AG08396 (cell line): ENCODE measurements around the gene UGT2A1.
"Not testable (repeated sequence)": the region's sequence is repeated elsewhere in the genome, so short reads cannot be mapped to it uniquely, and the experiment has no call there.

Experiments used
- DNase-seq: peaks from one replicate; pipeline ENCODE4 v3.0.0; 2012; ENCODE audit warnings: low spot score, mixed read lengths

UGT2A1 gene

GRCh38 chr4:69653147-69653546 lies at the start of gene UGT2A1:
Gene UGT2A1 (minus strand): TSS chr4:69653247. CDS start chr4:69647644, 5,603 bp downstream.
- no peak for DNase-seq

GRCh38 chr4:69702201-69702600 lies 49.2 kb upstream of the UGT2A1 start:
- no peak for DNase-seq

GRCh38 chr4:69701696-69702095 lies 48.6 kb upstream of the UGT2A1 start:
- no peak for DNase-seq

DNA sequence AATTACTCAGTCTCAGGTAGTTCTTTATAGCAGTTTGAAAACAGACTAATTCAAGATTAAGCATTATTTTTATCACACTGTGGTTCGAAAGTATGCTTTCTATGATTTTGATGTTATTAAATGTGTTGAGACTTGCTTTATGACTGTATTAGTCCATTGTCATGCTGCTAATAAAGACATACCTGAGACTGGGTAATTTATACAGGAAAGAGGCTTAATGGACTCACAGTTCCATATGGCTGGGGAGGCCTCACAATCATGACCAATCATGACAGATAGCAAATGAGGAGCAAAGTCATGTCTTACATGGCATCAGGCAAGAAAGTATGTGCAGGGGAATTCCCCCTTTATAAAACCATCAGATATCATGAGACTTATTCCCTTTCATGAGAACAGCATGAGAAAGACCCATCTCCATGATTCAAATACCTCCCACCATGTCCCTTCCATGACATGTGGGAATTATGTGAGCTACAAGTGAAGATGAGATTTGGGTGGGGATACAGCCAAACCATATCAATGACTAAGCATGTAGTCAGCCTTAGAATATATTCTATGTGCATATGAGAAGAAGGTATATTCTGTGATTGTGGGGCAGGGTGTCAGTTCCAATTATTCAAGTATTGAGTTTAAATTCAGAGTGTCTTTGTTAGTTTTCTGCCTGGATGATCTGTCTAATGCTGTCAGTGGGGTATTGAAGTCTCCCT lies 44.6 kb upstream of the UGT2A1 start:
- DNase-seq = no peak

DNA sequence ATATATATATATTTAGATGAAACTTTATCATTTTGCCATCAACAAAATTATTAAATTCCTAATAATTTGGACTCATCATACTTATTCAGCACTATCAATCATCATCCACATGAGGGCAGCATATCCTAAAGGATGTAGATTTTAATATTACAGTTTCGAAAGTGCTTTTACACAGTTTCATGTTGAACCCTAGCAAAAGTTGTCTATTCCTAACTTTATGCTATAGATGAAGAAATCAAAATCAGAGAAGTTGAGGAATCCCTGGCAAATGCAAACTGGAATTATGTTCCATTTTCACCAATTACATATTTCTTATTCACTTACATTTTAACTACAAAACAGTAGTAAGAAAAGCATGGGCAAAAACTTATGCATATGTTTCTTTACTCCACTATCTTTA lies 36.6 kb upstream of the UGT2A1 start:
- DNase-seq = peak; percentile 7

- no peak for DNase-seq
Observed at GRCh38 chr4:69684804-69685203, 31.8 kb upstream of the UGT2A1 start.

GRCh38 chr4:69668680-69669079 lies 15.6 kb upstream of the UGT2A1 start:
- no peak for DNase-seq

GRCh38 chr4:69664009-69664408 lies 11.0 kb upstream of the UGT2A1 start:
- not testable (repeated sequence) for DNase-seq

GRCh38 chr4:69661130-69661803 lies 8.2 kb upstream of the UGT2A1 start:
- not testable (repeated sequence) for DNase-seq

GRCh38 chr4:69658133-69658532 lies 5.1 kb upstream of the UGT2A1 start:
- DNase-seq = no peak

DNA sequence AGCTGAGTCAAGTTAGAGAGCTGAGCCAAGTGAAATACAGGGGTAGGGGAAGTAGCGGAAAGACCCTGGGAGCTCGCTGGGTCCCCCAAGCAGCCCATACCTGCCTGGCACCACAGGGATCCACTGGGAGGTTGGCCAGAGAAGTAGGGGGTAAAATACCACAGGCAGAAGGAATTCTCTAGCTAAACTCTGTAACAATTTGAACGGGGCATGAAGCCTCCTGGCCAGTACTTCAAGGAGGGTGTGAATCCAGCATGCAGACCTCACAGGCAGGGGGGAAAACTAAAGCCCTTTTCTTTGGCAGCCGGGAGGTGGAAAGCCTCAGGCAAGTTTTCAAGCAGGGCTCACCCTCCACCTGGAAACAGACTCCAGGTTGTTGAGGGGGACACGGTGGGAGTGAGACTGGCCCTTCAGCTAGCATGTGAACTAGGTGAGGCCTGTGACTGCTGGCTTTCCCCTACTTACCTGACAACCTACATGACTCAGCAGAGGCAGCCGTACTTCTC lies 3.7 kb upstream of the UGT2A1 start:
- DNase-seq = no peak

- no peak for DNase-seq
Observed at GRCh38 chr4:69650872-69651271, 2.2 kb downstream of the UGT2A1 start.

GRCh38 chr4:69649629-69650028 lies 3.4 kb downstream of the UGT2A1 start:
- DNase-seq = no peak

- no peak for DNase-seq
Observed at GRCh38 chr4:69649207-69649606, 3.8 kb downstream of the UGT2A1 start.

GRCh38 chr4:69642961-69643360 lies 10.1 kb downstream of the UGT2A1 start:
- DNase-seq = no peak

DNA sequence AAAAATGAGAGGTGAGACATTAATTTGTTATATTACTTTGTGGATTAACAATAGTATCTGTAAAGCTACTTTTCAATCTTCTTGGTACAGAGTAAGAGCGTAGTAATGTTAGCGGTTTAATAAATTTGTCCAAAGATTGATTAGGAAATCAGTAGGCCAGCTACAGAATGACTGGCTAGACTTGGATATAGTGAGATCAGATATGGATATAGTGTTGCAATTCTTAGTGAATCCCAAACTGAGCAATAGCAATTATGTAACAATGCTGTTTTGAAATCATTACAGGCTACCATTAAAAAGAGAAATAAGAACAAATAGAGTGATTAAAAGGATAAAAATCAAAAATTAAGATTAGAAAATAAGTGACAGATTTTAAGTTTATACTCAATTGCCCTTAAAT lies 12.8 kb downstream of the UGT2A1 start:
- no peak for DNase-seq

DNA sequence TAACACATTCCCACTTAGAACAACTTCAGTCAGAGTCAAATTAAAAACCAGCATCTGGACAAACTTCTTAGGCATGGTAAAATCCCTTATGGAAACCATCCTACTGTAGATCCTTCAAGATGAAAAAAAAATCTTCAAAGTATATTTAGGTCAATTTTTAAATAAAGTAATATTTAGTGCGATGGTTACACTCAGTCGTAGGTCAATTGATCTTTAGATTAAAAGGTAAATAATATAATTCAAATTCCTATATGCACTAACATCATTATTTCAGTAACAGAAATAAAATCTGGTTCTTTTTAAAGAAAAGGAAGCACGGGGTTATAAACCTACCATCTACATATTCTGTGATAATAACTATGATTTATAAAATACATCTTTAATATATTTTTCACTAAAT lies 13.5 kb downstream of the UGT2A1 start, which contains the start of gene UGT2A2:
TSS of gene UGT2A2 (minus strand) at position 101 of the 400 bp plus-strand sequence. CDS start at position 99, 2 bp downstream.
- DNase-seq = no peak

GRCh38 chr4:69617083-69617694 lies 35.9 kb downstream of the UGT2A1 start:
- DNase-seq = no peak

DNA sequence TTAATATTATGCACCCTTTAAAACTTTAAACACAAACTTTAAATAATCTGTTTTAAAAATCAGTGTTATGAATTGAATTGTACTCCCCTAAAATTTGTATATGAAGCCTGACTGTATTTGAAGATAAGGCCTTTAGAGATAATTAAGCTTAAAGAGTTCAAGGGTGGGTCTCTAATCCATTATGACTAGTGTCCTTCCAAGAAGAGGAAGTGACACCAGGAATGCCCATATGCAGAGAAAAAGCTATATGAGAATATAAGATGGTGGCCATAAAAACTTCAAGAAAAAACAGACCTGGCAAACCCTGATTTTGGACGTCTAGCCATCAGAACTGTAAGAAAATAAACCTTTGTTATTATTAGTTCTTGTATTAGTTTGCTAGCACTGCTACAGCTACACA lies 42.6 kb downstream of the UGT2A1 start:
- no peak for DNase-seq

- no peak for DNase-seq
Observed at GRCh38 chr4:69601065-69601464, 52.0 kb downstream of the UGT2A1 start.

- DNase-seq = no peak
Observed at GRCh38 chr4:69600013-69600412, 53.0 kb downstream of the UGT2A1 start.

DNA sequence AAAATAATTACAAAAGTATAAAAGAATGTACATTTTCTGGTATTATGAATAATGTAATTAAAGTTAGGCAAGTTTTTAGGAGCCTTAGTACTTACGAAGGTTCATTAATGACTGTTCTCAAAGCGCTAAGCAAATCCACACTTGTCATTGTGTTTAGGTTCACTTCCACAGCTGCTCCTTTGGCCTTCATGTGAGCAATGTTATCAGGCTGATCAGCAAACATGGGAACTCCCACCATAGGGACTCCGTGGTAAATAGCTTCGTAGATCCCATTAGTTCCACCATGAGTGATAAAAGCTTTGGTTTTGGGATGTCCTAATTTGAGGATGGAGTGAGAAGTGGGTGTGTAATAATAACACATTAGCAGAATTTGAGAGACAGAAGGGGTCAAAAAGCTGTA lies 58.7 kb downstream of the UGT2A1 start:
- DNase-seq = no peak

DNA sequence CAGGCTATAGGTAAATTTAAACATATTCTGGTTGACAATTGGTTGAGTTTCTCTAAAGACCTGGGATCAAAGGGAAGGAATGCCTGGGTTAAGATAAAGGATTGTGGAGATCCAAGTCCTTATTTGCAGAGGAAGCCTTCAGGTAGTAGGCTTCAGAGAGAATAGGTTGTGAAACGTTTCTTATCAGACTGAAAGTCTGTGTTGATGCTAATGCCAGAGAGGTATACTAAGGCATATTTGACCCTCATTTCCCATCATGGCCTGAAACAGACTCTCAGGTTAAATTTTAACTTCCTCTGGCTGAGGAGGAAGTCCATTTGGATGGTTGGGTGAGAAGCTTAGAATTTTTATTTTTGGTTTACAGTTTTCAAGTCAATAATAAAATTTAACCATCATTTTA lies 61.7 kb downstream of the UGT2A1 start:
- no peak for DNase-seq
